Pancreas (tissue), 10 donors: ENCODE results near the gene FGF9. TPM values are rescaled to one million over a fixed set of nuclear protein-coding genes. Genes with fewer than 3 reads are reported as not detected.
A peak's percentile ranks its signal among the peaks of the same experiment; 100 is the strongest.

ENCODE experiments used
- ATAC-seq, 4 donors: fragments of 200-7000 bp; cut with Tn5 transposase; one replicate each; pipeline versions ENCODE4 v1.8.0 to v1.9.1; 2020; ENCODE audit warnings: mild to moderate bottlenecking in 4 of 4, moderate library complexity in 4 of 4
- DNase-seq, 6 donors: peaks; one replicate each; pipeline ENCODE4 v3.0.0-alpha.2; 2020
- FAIRE-seq: peaks from 2 replicates; lab custom pipeline; 2012; peaks lifted over from hg19 to GRCh38; lab: Jason Lieb, UNC
- H3K27ac ChIP-seq, 4 donors: fragments of 200-600 bp; sonication (generic); 1 replicate in 3 of 4; 2 replicates in 1 of 4; pipeline versions ENCODE4 v1.5.0 to v1.8.0; 2020
- H3K27me3 ChIP-seq, 4 donors: fragments of 200-600 bp; one replicate each; pipeline ENCODE4 v1.8.0; 2021
- H3K36me3 ChIP-seq, 3 donors: fragments of 200-600 bp; sonication (generic) in 1 of 3; one replicate each; pipeline versions ENCODE4 v1.5.0 to v1.8.0; 2020 to 2021
- H3K4me1 ChIP-seq, 3 donors: fragments of 200-600 bp; one replicate each; pipeline ENCODE4 v1.8.0; 2021
- H3K4me3 ChIP-seq, 4 donors: fragments of 200-600 bp; sonication (generic) in 2 of 4; one replicate each; pipeline versions ENCODE4 v1.5.0 to v1.8.0; 2020 to 2021
- H3K9me3 ChIP-seq, 4 donors: fragments of 200-600 bp; one replicate each; pipeline ENCODE4 v1.8.0; 2021
- CTCF ChIP-seq, 4 donors: fragments of 200-600 bp; sonication (generic) in 3 of 4; IDR thresholded peaks; one replicate each; pipeline versions ENCODE4 v1.5.0 to v1.8.0; 2021; ENCODE audit warnings: antibody characterized with exemption in 4 of 4
- WGBS, 2 donors: extraction: QIAGEN DNeasy Blood & Tissue Kit; methylation state at CpG; one replicate each; pipeline ENCODE4 v1.1.7; 2013; 5-methylcytosine and 5-hydroxymethylcytosine counted together
- intact Hi-C, 3 donors: fragments of 100-400 bp; cut with DNase I; formaldehyde crosslinking; loops; one replicate each; pipeline versions ENCODE4 v1.11.1 to v1.14.2; 2022
- polyA plus RNA-seq, 2 donors: library from polyadenylated mRNA; stranded (reverse); fragments of 200-250 nt; gene quantifications; one replicate each; pipeline ENCODE4 v1.2.3, GENCODE V29; 2013
- total RNA-seq, 6 donors: library from RNA; stranded (reverse); fragmentation: NEBNext Ultra II Directional in 4 of 6; extraction: Animal tissue kit (Norgen Biotek cat#: 25700) in 4 of 6; gene quantifications; one replicate each; pipeline versions ENCODE4 v1.2.1 to v1.2.4, GENCODE V29; 2021 to 2023
- donor health status: healthy with polysubstance abuse.
- donor health status: DM: no; HTN: no; CAD: no; lungs with moderate emphysema.
- donor health status: DM: no; HTN: no; CAD: no.
- donor health status: control.
- donor health status: control.
- donor health status: Bipolar disorder and iron deficiency.
- donor health status: DM: yes; HTN: yes; CAD: no.
- donor health status: DM: no; HTN: no; CAD: no.
- donor health status: DM: no; HTN: no; CAD: no.
- donor health status: DM: yes; HTN: yes; CAD: no.

Gene FGF9
- total and polyA plus RNA-seq, 8 donors = 0.16 to 0.92 (median 0.39) TPM

DNA sequence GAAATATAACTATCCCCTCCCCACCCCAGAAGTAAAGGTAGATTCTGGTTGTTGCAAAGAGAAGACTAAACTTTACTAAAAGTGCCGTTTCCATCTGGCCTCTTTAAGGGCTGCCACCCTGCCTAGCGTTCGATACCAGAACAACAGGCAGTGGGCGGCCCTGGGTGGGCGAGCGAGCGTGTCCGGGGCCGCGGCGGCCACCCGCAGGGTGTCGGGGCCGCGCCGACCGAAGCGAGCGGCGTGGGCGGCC, 2.6 kb downstream of the FGF9 start:
- H3K27ac ChIP-seq = peak overlapping the region in 2 of 4 donors; percentile 38 to 50
- H3K27me3 ChIP-seq = no peaks in the 10 kb centered on the region
- WGBS, 2 donors = 0 to 1% methylated on average over 21 of the region's 21 CpGs
- no peak for TF ChIP-seq CTCF (IDR thresholded peaks at IDR 0.05)
- intact Hi-C loops = no loop called here
- ATAC-seq (no peak), DNase-seq (no peak), FAIRE-seq (no peak)
- peak overlapping the region; percentile 57 to 72 (median 63) for H3K4me3 ChIP-seq
- peaks cover 0 to 22% (median 15%) of the 10 kb centered on the region in 3 donors for H3K4me1 ChIP-seq
- H3K36me3 ChIP-seq = no peaks in the 10 kb centered on the region
- no peaks in the 10 kb centered on the region for H3K9me3 ChIP-seq

DNA sequence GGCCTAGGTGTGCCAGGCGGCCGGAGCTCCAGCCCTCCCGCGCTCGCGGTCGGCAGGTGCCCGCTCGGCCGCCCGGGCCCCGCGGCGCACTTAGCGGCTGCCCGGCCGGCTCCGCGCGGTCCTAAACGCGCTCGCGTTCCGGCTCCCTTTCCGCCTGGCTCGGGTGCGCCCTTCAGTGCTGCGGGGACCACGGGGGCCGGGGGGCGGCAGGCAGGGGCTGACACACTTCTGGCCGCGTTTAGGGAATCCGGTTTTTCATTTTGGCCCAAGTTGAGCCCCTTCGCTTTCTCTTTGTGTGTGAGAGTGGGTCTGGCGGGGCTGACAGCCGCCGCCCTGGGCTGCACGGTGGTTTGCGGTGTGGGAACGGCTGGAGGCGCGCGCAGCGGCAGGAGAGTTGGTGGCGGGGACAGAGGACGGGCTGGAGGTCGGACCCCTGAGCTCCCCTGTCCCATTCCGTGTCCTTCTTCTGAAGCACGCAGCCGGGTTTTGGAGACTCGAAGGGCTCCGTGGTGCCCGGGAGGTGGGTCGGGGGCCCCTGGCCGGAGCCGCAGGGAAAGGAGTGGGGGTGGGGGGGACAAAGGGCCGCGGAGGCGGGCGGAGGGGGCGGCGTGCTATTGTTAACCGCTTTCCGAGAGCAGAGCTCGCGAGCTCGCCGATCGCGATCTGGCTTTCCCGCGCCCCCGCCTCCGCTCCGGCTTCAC, 3.1 kb downstream of the FGF9 start:
- intact Hi-C loops = no loop called here
- Histone ChIP-seq H3K4me1 (peaks cover 0 to 22% (median 15%) of the 10 kb centered on the region in 3 donors), H3K9me3 (no peaks in the 10 kb centered on the region), H3K36me3 (no peaks in the 10 kb centered on the region), H3K27ac (peak overlapping the region in 3 of 4 donors; percentile 12 to 50 (median 38)), H3K27me3 (no peaks in the 10 kb centered on the region), H3K4me3 (peak overlapping the region; percentile 57 to 72 (median 63))
- ATAC-seq = peak; percentile 47 to 63 (median 56)
- TF ChIP-seq CTCF (IDR thresholded peaks at IDR 0.05) = no peak
- 0 to 1% methylated on average over 56 to 77 of the region's 77 CpGs for WGBS, 2 donors
- FAIRE-seq = no peak
- DNase-seq = peak; percentile 52 to 84 (median 58)

DNA sequence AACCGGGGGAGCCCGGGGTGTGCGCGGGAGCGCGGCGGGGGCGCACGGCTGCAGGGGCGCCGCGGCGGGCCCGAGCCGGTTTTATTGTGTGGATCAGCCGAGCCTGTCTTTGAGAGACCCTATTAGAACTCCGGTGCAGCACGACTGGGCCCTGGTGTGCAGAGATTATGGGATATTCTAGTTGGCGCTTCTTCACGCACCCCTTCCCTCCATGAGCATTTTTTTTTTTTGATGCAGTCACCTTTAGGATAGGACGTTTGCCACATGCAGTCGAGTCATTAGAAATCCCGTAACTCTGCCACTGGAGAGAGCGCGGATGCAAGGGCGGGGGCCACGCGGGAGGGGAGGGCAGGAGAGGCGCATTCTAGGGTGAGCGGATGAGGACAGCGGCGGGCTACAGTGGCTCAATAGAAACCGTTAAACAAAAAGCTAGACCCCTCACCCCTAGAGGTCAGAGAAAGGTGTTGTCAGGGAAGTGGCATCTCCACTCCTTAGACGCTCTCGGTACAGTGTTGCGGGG, 3.7 kb downstream of the FGF9 start:
- DNase-seq (no peak), FAIRE-seq (no peak), ATAC-seq (no peak)
- H3K27me3 ChIP-seq = no peaks in the 10 kb centered on the region
- no peaks in the 10 kb centered on the region for H3K9me3 ChIP-seq
- intact Hi-C loops = no loop called here
- H3K4me3 ChIP-seq = peak overlapping the region; percentile 57 to 72 (median 63)
- no peak for TF ChIP-seq CTCF (IDR thresholded peaks at IDR 0.05)
- no peaks in the 10 kb centered on the region for H3K36me3 ChIP-seq
- 0 to 2% methylated on average over 35 to 36 of the region's 36 CpGs for whole genome bisulfite sequencing, 2 donors
- H3K27ac ChIP-seq = peak overlapping the region in 1 of 4 donors; percentile 12
- H3K4me1 ChIP-seq = peaks cover 0 to 22% (median 15%) of the 10 kb centered on the region in 3 donors

DNA sequence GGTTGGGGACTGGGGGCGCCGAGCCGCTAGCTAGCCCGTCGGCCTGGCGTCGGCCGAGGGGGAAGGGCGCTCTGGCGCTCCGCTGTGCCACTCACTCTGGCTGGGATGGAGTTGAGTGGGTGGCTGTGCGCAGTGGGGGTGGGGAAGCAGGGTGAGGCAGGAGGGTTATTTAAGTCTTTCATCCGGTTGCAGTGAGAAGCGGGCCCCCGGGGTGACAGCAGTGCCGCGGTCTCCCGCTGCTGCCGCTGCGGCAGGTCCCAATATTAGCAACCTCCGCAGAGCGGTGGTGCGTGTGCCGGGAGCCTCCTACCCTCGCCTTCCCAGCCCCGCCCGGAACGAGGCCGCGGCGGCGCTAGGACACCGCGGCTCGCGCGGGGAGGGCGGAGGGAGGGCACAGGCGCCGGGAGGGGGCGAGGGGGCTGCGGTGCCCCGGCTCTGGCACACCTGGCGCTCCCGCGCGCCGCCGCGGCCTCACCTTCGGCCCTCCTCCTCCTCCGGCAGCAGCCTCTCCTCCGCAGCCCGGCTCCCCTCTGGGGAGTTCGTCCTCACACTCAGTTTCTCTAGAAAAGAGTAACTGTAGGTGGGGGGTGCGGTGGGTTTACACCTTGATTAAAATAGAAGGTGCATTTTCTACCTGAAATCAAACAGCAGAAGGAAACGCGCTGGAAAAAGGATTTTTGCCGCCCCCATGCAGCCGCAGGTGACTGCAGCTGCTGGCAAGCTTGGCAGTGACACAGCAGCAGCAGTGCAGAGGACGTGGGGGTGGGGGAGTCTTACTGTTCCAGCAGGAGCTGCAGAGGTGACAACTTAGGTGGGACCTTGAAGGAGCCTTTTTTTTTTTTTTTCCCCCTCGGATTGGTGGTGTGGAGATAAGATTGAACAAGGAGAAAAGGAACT, 4.5 kb downstream of the FGF9 start:
- peak overlapping the region; percentile 40 to 72 (median 54) for H3K4me3 ChIP-seq
- H3K36me3 ChIP-seq = no peaks in the 10 kb centered on the region
- DNase-seq (peak; percentile 45 to 80 (median 65)), ATAC-seq (peak; percentile 35 to 55 (median 50)), FAIRE-seq (no peak)
- WGBS, 2 donors = 0% methylated on average over 29 to 62 of the region's 62 CpGs
- TF ChIP-seq CTCF (IDR thresholded peaks at IDR 0.05) = no peak
- H3K27me3 ChIP-seq = no peaks in the 10 kb centered on the region
- peak overlapping the region; percentile 16 to 64 (median 36) for H3K27ac ChIP-seq
- intact Hi-C loops = no loop called here
- peaks cover 0 to 22% (median 15%) of the 10 kb centered on the region in 3 donors for H3K4me1 ChIP-seq
- H3K9me3 ChIP-seq = no peaks in the 10 kb centered on the region
